ENCODE measurements around the gene SLITRK6. TPM values are rescaled to one million over a fixed set of nuclear protein-coding genes. Genes with fewer than 3 reads are reported as not detected.

Gene SLITRK6
- total and polyA plus RNA-seq, 4 donors: 0.22 to 1.5 (median 0.68) TPM

GRCh38 chr13:85816413-85816812 lies 17.2 kb upstream of the SLITRK6 start:
- H3K36me3 ChIP-seq (ENCODE audit: control insufficient read depth in 4 of 4, insufficient read depth in 3 of 4, low read depth in 1 of 4, low read length in 3 of 4): no peaks in the 10 kb centered on the region
- H3K9ac ChIP-seq (ENCODE audit: low read depth in 1 of 2, low read length in 2 of 2): no peak overlapping the region
- no peaks in the 10 kb centered on the region for H3K4me1 ChIP-seq (ENCODE audit: control insufficient read depth in 4 of 4, insufficient read depth in 4 of 4, low read length in 3 of 4)
- H3K9me3 ChIP-seq (ENCODE audit: control insufficient read depth in 4 of 4, low read length in 3 of 4): no peaks in the 10 kb centered on the region
- no peak for DNase-seq (ENCODE audit: low spot score)
- no peak overlapping the region for H3K4me3 ChIP-seq (ENCODE audit: low read depth in 1 of 3, low read length in 3 of 3)
- TF ChIP-seq FOXA2 (IDR thresholded peaks at IDR 0.05): no peak
- TF ChIP-seq RAD21 (IDR thresholded peaks at IDR 0.05): no peak
- TF ChIP-seq EGR1 (IDR thresholded peaks at IDR 0.05; ENCODE audit: low read depth in 2 of 2): no peak
- no peak for TF ChIP-seq HNF4G (IDR thresholded peaks at IDR 0.05)
- no peak overlapping the region for H3K27ac ChIP-seq (ENCODE audit: low read depth in 1 of 2, low read length in 2 of 2)
- peaks cover 0 to 3% (median 0%) of the 10 kb centered on the region in 4 donors for H3K27me3 ChIP-seq (ENCODE audit: control insufficient read depth in 4 of 4, insufficient read depth in 4 of 4, low read length in 3 of 4)

- WGBS: 63% methylated on average over 1 of the region's 1 CpG
- Histone ChIP-seq H3K9ac (ENCODE audit: low read depth in 1 of 2, low read length in 2 of 2) (no peak overlapping the region), H3K27me3 (ENCODE audit: control insufficient read depth in 4 of 4, insufficient read depth in 4 of 4, low read length in 3 of 4) (no peaks in the 10 kb centered on the region), H3K4me3 (ENCODE audit: low read depth in 1 of 3, low read length in 3 of 3) (no peak overlapping the region), H3K27ac (ENCODE audit: low read depth in 1 of 2, low read length in 2 of 2) (no peak overlapping the region), H3K4me1 (ENCODE audit: control insufficient read depth in 4 of 4, insufficient read depth in 4 of 4, low read length in 3 of 4) (no peaks in the 10 kb centered on the region), H3K9me3 (ENCODE audit: control insufficient read depth in 4 of 4, low read length in 3 of 4) (no peaks in the 10 kb centered on the region), H3K36me3 (ENCODE audit: control insufficient read depth in 4 of 4, insufficient read depth in 3 of 4, low read depth in 1 of 4, low read length in 3 of 4) (no peaks in the 10 kb centered on the region)
- no peak for DNase-seq (ENCODE audit: low spot score)
- no peak for TF ChIP-seq YY1 (IDR thresholded peaks at IDR 0.05)
- TF ChIP-seq CTCF (IDR thresholded peaks at IDR 0.05; ENCODE audit: low read depth, low read length, missing input control): no peak
- TF ChIP-seq FOXA1 (IDR thresholded peaks at IDR 0.05): no peak
- no peak for TF ChIP-seq TAF1 (conservative IDR thresholded peaks at IDR 0.05)
- no peak for TF ChIP-seq EGR1 (IDR thresholded peaks at IDR 0.05; ENCODE audit: low read depth in 2 of 2)
Measured at GRCh38 chr13:85812282-85812681, 13.1 kb upstream of the SLITRK6 start.

- H3K4me1 ChIP-seq (ENCODE audit: control insufficient read depth in 4 of 4, insufficient read depth in 4 of 4, low read length in 3 of 4): no peaks in the 10 kb centered on the region
- TF ChIP-seq, protein P1, sequence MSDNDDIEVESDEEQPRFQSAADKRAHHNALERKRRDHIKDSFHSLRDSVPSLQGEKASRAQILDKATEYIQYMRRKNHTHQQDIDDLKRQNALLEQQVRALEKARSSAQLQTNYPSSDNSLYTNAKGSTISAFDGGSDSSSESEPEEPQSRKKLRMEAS (IDR thresholded peaks at IDR 0.05): no peak
- TF ChIP-seq SP1 (IDR thresholded peaks at IDR 0.05) (no peak), RXRA (IDR thresholded peaks at IDR 0.05) (no peak), HNF4A (conservative IDR thresholded peaks at IDR 0.05) (no peak), TAF1 (conservative IDR thresholded peaks at IDR 0.05) (no peak), EGR1 (IDR thresholded peaks at IDR 0.05; ENCODE audit: low read depth in 2 of 2) (no peak), ATF3 (IDR thresholded peaks at IDR 0.05) (no peak), RAD21 (IDR thresholded peaks at IDR 0.05) (no peak), FOXA1 (IDR thresholded peaks at IDR 0.05) (no peak), REST (IDR thresholded peaks at IDR 0.05) (no peak), JUND (IDR thresholded peaks at IDR 0.05) (no peak), HNF4G (IDR thresholded peaks at IDR 0.05) (no peak), FOXA2 (IDR thresholded peaks at IDR 0.05) (no peak), GABPA (IDR thresholded peaks at IDR 0.05 in 1 of 2, conservative IDR thresholded peaks at IDR 0.05 in 1 of 2) (no peak)
- TF ChIP-seq, protein P2, sequence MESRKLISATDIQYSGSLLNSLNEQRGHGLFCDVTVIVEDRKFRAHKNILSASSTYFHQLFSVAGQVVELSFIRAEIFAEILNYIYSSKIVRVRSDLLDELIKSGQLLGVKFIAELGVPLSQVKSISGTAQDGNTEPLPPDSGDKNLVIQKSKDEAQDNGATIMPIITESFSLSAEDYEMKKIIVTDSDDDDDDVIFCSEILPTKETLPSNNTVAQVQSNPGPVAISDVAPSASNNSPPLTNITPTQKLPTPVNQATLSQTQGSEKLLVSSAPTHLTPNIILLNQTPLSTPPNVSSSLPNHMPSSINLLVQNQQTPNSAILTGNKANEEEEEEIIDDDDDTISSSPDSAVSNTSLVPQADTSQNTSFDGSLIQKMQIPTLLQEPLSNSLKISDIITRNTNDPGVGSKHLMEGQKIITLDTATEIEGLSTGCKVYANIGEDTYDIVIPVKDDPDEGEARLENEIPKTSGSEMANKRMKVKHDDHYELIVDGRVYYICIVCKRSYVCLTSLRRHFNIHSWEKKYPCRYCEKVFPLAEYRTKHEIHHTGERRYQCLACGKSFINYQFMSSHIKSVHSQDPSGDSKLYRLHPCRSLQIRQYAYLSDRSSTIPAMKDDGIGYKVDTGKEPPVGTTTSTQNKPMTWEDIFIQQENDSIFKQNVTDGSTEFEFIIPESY (IDR thresholded peaks at IDR 0.05): no peak
- H3K27ac ChIP-seq (ENCODE audit: low read depth in 1 of 2, low read length in 2 of 2): no peak overlapping the region
- no peaks in the 10 kb centered on the region for H3K27me3 ChIP-seq (ENCODE audit: control insufficient read depth in 4 of 4, insufficient read depth in 4 of 4, low read length in 3 of 4)
- no peak overlapping the region for H3K4me3 ChIP-seq (ENCODE audit: low read depth in 1 of 3, low read length in 3 of 3)
- H3K9me3 ChIP-seq (ENCODE audit: control insufficient read depth in 4 of 4, low read length in 3 of 4): no peaks in the 10 kb centered on the region
- no peak overlapping the region for H3K9ac ChIP-seq (ENCODE audit: low read depth in 1 of 2, low read length in 2 of 2)
- no peaks in the 10 kb centered on the region for H3K36me3 ChIP-seq (ENCODE audit: control insufficient read depth in 4 of 4, insufficient read depth in 3 of 4, low read depth in 1 of 4, low read length in 3 of 4)
- DNase-seq (ENCODE audit: low spot score): no peak
- 27% methylated on average over 1 of the region's 1 CpG for WGBS
Measured at GRCh38 chr13:85808811-85809210, 9.6 kb upstream of the SLITRK6 start.
